RWPE2 (cell line): Measurements from ENCODE around the gene NDST1.

Experiments
- ATAC-seq: fragments of 200-7000 bp; cut with Tn5 transposase; 3 replicates; pipeline ENCODE4 v1.9.1; 2021; ENCODE audit warnings: low read depth
- DNase-seq: peaks from one replicate; pipeline ENCODE4 v3.0.0-alpha.2; 2020; ENCODE audit warnings: low spot score
- H3K27ac ChIP-seq: fragments of 450-650 bp; 2 replicates; pipeline ENCODE4 v1.5.1; 2017; ENCODE audit warnings: mild to moderate bottlenecking; ENCODE audit not compliant: poor library complexity, severe bottlenecking
- H3K27me3 ChIP-seq: fragments of 250-450 bp; sonication (Bioruptor Pico); 2 replicates; pipeline ENCODE4 v1.5.1; 2021; ENCODE audit warnings: mild to moderate bottlenecking, moderate library complexity; ENCODE audit not compliant: insufficient read depth, poor library complexity, severe bottlenecking
- H3K36me3 ChIP-seq: fragments of 250-450 bp; sonication (Bioruptor Pico); 2 replicates; pipeline ENCODE4 v1.5.1; 2020; ENCODE audit warnings: low read depth, mild to moderate bottlenecking, moderate library complexity
- H3K4me1 ChIP-seq: fragments of 250-450 bp; sonication (Bioruptor Pico); 2 replicates; pipeline ENCODE4 v1.5.1; 2021; ENCODE audit warnings: mild to moderate bottlenecking, moderate library complexity; ENCODE audit not compliant: insufficient read depth, poor library complexity, severe bottlenecking
- H3K4me3 ChIP-seq: fragments of 250-450 bp; sonication (Bioruptor Pico); 2 replicates; pipeline ENCODE4 v1.5.1; 2021; ENCODE audit warnings: mild to moderate bottlenecking, moderate library complexity; ENCODE audit not compliant: severe bottlenecking
- H3K9me3 ChIP-seq: fragments of 250-450 bp; sonication (Bioruptor Pico); 2 replicates; pipeline ENCODE4 v1.5.1; 2021; ENCODE audit warnings: mild to moderate bottlenecking, moderate library complexity; ENCODE audit not compliant: severe bottlenecking
- TF ChIP-seq, protein P1 (sequence below): fragments of 450-650 bp; IDR thresholded peaks from one replicate; pipeline ENCODE4 v1.5.1; 2017; ENCODE audit warnings: mild to moderate bottlenecking, moderate library complexity; ENCODE audit not compliant: poor library complexity, severe bottlenecking

Gene NDST1

DNA sequence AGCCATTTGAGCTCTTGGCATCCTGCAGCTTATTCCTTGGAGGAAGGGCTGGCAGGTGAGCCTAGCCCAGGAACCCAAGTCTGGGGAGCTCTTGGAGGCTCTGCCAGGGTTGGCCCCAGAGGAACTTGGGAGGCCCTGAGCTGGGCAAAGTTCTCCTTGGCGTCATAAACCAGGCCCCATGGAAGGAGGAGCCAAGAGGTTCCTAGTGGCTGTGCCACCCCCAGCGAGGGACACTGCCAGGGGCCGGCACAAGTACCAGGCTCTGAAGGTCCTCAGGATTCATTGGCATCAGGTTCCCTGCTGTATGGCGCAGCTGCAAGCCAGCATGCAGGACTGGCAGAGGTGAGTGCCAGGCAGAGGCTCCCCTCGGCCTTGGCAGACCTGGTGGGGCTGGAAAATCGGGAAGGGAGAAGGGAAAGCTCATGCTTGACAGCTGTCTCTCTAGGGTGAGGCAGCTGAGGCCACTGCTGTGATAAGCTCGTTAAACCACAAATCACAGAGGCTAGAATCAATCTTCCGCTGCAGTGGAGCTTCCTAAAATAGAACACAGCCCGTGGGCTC is 77.9 kb downstream of the NDST1 start:
- ATAC-seq: no peak
- Histone ChIP-seq H3K9me3 (no peaks in the 10 kb centered on the region), H3K4me3 (no peak overlapping the region), H3K27me3 (no peaks in the 10 kb centered on the region), H3K4me1 (no peaks in the 10 kb centered on the region), H3K27ac (no peak overlapping the region), H3K36me3 (no peaks in the 10 kb centered on the region)
- peak; percentile 53 for DNase-seq
- TF ChIP-seq, protein P1, sequence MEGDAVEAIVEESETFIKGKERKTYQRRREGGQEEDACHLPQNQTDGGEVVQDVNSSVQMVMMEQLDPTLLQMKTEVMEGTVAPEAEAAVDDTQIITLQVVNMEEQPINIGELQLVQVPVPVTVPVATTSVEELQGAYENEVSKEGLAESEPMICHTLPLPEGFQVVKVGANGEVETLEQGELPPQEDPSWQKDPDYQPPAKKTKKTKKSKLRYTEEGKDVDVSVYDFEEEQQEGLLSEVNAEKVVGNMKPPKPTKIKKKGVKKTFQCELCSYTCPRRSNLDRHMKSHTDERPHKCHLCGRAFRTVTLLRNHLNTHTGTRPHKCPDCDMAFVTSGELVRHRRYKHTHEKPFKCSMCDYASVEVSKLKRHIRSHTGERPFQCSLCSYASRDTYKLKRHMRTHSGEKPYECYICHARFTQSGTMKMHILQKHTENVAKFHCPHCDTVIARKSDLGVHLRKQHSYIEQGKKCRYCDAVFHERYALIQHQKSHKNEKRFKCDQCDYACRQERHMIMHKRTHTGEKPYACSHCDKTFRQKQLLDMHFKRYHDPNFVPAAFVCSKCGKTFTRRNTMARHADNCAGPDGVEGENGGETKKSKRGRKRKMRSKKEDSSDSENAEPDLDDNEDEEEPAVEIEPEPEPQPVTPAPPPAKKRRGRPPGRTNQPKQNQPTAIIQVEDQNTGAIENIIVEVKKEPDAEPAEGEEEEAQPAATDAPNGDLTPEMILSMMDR: no peak

DNA sequence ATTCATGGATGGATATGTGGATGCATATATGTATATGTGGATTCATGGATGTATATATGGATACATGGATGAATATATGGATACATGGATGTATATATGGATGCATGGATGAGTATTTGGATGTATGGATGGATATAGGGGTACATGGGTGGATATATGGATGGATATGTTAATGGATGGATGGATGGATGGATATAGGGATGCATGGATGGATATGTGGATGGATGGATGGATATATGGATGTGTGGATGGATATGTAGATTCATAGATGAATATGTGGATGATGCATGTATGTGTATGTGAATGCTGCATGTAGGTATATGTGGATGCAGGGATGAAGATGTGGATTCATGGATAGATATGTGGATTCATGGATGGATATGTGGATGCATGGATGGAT is 79.1 kb downstream of the NDST1 start:
- no peak for DNase-seq
- no peak for ATAC-seq
- Histone ChIP-seq H3K4me3 (no peak overlapping the region), H3K27ac (no peak overlapping the region), H3K4me1 (no peaks in the 10 kb centered on the region), H3K36me3 (no peaks in the 10 kb centered on the region), H3K9me3 (no peaks in the 10 kb centered on the region), H3K27me3 (no peaks in the 10 kb centered on the region)
- TF ChIP-seq, protein P1: no peak

DNA sequence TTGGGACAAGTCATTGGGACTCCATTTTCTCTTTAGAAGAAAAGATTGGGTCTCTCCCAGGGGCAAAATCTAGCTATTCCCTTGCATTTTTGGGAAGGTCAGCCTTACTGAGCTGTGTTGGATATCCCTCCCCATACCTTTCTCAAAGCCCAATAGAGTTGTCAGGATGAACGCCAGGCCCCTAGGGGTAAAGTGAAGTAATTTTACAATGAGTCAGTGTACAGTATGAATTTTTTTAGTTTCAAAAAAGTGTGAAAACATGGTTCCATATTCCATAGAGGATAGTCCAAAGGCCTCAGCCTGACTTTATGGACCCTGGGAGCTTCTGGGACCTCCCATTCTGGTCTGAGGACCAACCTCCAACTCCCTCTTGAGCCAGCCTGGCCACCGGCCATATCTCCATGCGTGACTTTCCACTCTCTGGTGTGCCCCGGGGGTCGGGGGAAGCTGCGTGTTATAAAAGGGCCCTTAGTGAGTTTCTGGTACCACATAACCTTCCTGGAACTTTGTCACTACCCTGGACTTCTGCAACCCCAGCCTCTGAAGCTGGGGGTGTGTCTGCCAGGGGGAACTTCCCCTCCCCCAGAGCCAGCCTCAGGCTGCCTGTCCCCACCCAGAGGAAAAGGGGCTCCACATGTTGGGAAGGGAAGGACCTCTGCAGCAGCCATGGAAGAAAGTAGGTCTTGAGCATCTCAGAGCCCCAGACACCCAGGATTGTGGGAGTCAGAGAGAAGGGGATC is 80.1 kb downstream of the NDST1 start:
- H3K4me3 ChIP-seq: no peak overlapping the region
- no peaks in the 10 kb centered on the region for H3K9me3 ChIP-seq
- H3K27ac ChIP-seq: no peak overlapping the region
- H3K4me1 ChIP-seq: no peaks in the 10 kb centered on the region
- H3K36me3 ChIP-seq: no peaks in the 10 kb centered on the region
- ATAC-seq (peak; percentile 73), DNase-seq (peak; percentile 42)
- TF ChIP-seq, protein P1: no peak
- H3K27me3 ChIP-seq: no peaks in the 10 kb centered on the region

DNA sequence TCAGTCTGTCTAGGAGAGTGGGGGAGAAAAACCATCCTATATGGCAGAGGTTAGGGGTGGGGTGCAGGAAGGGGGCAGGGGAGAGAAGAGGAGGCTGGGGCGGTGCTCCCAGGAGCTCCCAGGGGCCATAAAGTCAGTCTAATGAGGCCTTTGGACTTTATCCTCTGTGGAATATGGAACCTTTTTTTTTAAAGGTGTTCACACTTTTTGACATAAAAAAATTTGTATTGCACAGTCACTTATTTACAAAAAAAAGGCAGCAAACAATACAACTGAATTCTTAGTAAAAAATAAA is 80.6 kb downstream of the NDST1 start:
- ATAC-seq (no peak), DNase-seq (no peak)
- no peaks in the 10 kb centered on the region for H3K9me3 ChIP-seq
- H3K36me3 ChIP-seq: no peaks in the 10 kb centered on the region
- TF ChIP-seq, protein P1: no peak
- H3K27ac ChIP-seq: no peak overlapping the region
- H3K4me3 ChIP-seq: no peak overlapping the region
- H3K27me3 ChIP-seq: no peaks in the 10 kb centered on the region
- H3K4me1 ChIP-seq: no peaks in the 10 kb centered on the region
